Measurements from ENCODE around the gene CEP70. TPM values are rescaled to one million over a fixed set of nuclear protein-coding genes. Genes with fewer than 3 reads are reported as not detected.

Gene CEP70
- total and polyA plus RNA-seq, 10 of the 15 experiments (the other 5 are each of a cell fraction or from before 2014, with no cell fraction given) = 1.4 to 9.3 (median 2.2) TPM

DNA sequence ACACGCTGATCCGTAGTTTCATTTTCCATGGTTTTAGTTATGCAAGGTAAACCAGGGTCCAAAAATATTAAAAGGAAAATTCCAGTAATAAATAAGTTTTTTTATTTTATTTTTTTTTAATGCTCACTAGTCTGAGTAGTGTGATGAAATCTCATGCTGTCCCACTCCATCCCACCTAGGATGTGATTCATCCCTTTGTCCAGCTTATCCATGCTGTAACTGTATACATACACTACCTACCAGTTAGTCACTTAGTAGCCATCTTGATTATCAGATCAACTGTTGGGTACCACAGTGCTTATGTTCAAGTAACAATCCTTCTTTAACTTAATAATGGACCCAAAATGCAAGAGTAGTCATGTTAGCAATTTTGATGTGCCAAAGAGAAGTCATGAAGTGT lies 84.5 kb downstream of the CEP70 start (continued):
- TF ChIP-seq, protein P1, sequence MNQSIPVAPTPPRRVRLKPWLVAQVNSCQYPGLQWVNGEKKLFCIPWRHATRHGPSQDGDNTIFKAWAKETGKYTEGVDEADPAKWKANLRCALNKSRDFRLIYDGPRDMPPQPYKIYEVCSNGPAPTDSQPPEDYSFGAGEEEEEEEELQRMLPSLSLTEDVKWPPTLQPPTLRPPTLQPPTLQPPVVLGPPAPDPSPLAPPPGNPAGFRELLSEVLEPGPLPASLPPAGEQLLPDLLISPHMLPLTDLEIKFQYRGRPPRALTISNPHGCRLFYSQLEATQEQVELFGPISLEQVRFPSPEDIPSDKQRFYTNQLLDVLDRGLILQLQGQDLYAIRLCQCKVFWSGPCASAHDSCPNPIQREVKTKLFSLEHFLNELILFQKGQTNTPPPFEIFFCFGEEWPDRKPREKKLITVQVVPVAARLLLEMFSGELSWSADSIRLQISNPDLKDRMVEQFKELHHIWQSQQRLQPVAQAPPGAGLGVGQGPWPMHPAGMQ (IDR thresholded peaks at IDR 0.05; ENCODE audit: borderline replicate concordance) = no peak

DNA sequence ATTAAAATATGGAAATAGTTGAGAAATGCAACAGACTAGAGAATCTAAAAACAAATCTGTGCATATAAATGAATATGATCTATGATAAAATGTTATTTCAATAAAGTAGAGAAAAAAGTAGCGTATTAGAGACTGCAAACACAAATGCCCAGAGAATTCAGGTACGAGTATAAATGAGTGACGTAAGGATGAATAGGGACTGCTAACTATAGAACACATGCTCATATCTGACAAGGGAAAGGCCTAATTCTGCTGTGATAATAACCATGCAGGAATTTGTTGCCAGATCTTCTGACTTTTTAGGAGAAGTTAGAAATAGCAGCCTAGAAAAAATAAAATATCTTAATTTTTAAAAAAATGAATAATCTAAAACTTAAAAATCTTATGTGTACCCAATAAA lies 86.5 kb downstream of the CEP70 start:
- Histone ChIP-seq H3K4me2 (ENCODE audit: control insufficient read depth, insufficient read depth) (no peak overlapping the region), H2AFZ (ENCODE audit: control insufficient read depth, low read depth, low read length) (no peak overlapping the region), H3K27ac (ENCODE audit: control insufficient read depth, insufficient read depth) (no peak overlapping the region), H3K9ac (ENCODE audit: control insufficient read depth, insufficient read depth, low read length) (no peak overlapping the region), H4K20me1 (ENCODE audit: control insufficient read depth, insufficient read depth) (no peaks in the 10 kb centered on the region), H3K4me3 (no peak overlapping the region), H3K36me3 (ENCODE audit: control insufficient read depth in 2 of 2, insufficient read depth in 2 of 2, low read length in 1 of 2) (no peaks in the 10 kb centered on the region), H3K27me3 (replicated peaks in 1 of 2; ENCODE audit: control insufficient read depth in 2 of 2, insufficient read depth in 2 of 2, low read length in 1 of 2) (no peaks in the 10 kb centered on the region), H3K79me2 (ENCODE audit: control insufficient read depth, insufficient read depth, low read length) (no peaks in the 10 kb centered on the region), H3K9me3 (replicated peaks; ENCODE audit: control insufficient read depth, insufficient read depth, low read length) (no peaks in the 10 kb centered on the region), H3K4me1 (ENCODE audit: control insufficient read depth, insufficient read depth, low read length) (no peaks in the 10 kb centered on the region)
- ChIA-PET SMC1A (ENCODE audit: uncharacterized antibody, unreplicated experiment) (no interaction called here), RAD21 (ENCODE audit: unreplicated experiment) (no interaction called here), CTCF (interaction anchor here (0.6 kb wide), 1 partner anchor 172 kb away, joined by 4 read pairs; no protein-coding TSS in a partner anchor), POLR2A (no interaction called here)
- BruUV-seq (replicated peaks) = no TSS peak
- intact Hi-C loops (cut with micrococcal nuclease; ENCODE audit: unreplicated experiment) (no loop called here), in situ Hi-C loops (cut with MboI) (no loop called here)
- ATAC-seq (no peak), DNase-seq (ENCODE audit: low read depth, low spot score) (no peak), FAIRE-seq (no peak)
- WGBS (ENCODE audit: insufficient coverage, insufficient replicate concordance, low lambda C conversion rate, missing lambda C conversion rate) = 72% methylated on average over 3 of the region's 3 CpGs
- TF ChIP-seq, protein P2, sequence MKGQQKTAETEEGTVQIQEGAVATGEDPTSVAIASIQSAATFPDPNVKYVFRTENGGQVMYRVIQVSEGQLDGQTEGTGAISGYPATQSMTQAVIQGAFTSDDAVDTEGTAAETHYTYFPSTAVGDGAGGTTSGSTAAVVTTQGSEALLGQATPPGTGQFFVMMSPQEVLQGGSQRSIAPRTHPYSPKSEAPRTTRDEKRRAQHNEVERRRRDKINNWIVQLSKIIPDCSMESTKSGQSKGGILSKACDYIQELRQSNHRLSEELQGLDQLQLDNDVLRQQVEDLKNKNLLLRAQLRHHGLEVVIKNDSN (IDR thresholded peaks at IDR 0.05; ENCODE audit: borderline replicate concordance, extremely low read length, insufficient read depth, low read depth, low read length) = no peak
- TF ChIP-seq RUNX3 (IDR thresholded peaks at IDR 0.05; ENCODE audit: low read length) (no peak), ZZZ3 (IDR thresholded peaks at IDR 0.05; ENCODE audit: control insufficient read depth, insufficient read length, low read depth) (no peak), RFX5 (IDR thresholded peaks at IDR 0.05; ENCODE audit: low read depth, low read length) (no peak), MEF2A (IDR thresholded peaks at IDR 0.05; ENCODE audit: insufficient read depth, low read depth, low read length) (no peak)
- TF ChIP-seq, protein P3, sequence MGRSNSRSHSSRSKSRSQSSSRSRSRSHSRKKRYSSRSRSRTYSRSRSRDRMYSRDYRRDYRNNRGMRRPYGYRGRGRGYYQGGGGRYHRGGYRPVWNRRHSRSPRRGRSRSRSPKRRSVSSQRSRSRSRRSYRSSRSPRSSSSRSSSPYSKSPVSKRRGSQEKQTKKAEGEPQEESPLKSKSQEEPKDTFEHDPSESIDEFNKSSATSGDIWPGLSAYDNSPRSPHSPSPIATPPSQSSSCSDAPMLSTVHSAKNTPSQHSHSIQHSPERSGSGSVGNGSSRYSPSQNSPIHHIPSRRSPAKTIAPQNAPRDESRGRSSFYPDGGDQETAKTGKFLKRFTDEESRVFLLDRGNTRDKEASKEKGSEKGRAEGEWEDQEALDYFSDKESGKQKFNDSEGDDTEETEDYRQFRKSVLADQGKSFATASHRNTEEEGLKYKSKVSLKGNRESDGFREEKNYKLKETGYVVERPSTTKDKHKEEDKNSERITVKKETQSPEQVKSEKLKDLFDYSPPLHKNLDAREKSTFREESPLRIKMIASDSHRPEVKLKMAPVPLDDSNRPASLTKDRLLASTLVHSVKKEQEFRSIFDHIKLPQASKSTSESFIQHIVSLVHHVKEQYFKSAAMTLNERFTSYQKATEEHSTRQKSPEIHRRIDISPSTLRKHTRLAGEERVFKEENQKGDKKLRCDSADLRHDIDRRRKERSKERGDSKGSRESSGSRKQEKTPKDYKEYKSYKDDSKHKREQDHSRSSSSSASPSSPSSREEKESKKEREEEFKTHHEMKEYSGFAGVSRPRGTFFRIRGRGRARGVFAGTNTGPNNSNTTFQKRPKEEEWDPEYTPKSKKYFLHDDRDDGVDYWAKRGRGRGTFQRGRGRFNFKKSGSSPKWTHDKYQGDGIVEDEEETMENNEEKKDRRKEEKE (IDR thresholded peaks at IDR 0.05) = no peak
- TF ChIP-seq, protein P4, sequence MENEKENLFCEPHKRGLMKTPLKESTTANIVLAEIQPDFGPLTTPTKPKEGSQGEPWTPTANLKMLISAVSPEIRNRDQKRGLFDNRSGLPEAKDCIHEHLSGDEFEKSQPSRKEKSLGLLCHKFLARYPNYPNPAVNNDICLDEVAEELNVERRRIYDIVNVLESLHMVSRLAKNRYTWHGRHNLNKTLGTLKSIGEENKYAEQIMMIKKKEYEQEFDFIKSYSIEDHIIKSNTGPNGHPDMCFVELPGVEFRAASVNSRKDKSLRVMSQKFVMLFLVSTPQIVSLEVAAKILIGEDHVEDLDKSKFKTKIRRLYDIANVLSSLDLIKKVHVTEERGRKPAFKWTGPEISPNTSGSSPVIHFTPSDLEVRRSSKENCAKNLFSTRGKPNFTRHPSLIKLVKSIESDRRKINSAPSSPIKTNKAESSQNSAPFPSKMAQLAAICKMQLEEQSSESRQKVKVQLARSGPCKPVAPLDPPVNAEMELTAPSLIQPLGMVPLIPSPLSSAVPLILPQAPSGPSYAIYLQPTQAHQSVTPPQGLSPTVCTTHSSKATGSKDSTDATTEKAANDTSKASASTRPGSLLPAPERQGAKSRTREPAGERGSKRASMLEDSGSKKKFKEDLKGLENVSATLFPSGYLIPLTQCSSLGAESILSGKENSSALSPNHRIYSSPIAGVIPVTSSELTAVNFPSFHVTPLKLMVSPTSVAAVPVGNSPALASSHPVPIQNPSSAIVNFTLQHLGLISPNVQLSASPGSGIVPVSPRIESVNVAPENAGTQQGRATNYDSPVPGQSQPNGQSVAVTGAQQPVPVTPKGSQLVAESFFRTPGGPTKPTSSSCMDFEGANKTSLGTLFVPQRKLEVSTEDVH (IDR thresholded peaks at IDR 0.05; ENCODE audit: low read depth, partially characterized antibody) = no peak
- TF ChIP-seq, protein P5, sequence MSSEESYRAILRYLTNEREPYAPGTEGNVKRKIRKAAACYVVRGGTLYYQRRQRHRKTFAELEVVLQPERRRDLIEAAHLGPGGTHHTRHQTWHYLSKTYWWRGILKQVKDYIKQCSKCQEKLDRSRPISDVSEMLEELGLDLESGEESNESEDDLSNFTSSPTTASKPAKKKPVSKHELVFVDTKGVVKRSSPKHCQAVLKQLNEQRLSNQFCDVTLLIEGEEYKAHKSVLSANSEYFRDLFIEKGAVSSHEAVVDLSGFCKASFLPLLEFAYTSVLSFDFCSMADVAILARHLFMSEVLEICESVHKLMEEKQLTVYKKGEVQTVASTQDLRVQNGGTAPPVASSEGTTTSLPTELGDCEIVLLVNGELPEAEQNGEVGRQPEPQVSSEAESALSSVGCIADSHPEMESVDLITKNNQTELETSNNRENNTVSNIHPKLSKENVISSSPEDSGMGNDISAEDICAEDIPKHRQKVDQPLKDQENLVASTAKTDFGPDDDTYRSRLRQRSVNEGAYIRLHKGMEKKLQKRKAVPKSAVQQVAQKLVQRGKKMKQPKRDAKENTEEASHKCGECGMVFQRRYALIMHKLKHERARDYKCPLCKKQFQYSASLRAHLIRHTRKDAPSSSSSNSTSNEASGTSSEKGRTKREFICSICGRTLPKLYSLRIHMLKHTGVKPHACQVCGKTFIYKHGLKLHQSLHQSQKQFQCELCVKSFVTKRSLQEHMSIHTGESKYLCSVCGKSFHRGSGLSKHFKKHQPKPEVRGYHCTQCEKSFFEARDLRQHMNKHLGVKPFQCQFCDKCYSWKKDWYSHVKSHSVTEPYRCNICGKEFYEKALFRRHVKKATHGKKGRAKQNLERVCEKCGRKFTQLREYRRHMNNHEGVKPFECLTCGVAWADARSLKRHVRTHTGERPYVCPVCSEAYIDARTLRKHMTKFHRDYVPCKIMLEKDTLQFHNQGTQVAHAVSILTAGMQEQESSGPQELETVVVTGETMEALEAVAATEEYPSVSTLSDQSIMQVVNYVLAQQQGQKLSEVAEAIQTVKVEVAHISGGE (CRISPR knock-in tag; IDR thresholded peaks at IDR 0.05) = no peak

All from GM12878 (cell line).